Calu3 (cell line): ENCODE data around the gene CD6. TPM values are rescaled to one million over a fixed set of nuclear protein-coding genes. Genes with fewer than 3 reads are reported as not detected.
"Not testable (repeated sequence)": the region's sequence is repeated elsewhere in the genome, so short reads cannot be mapped to it uniquely, and the experiment has no call there.

Source experiments
- BruUV-seq: library from RNA; stranded (reverse); fragments of 400-500 nt; replicated peaks from 2 replicates; lab custom pipeline; 2021; lab: Mats Ljungman, UMichigan
- CTCF ChIA-PET: fragments of 300-600 bp; sonication (Branson Sonifier 250); formaldehyde crosslinking; loops from one replicate; lab custom pipeline; 2022; ENCODE audit warnings: antibody characterized with exemption; lab: Charles Lee
- DNase-seq: peaks from one replicate; pipeline ENCODE4 v3.0.0; 2022
- H3K27ac Mint-ChIP-seq: one replicate; pipeline ENCODE4 v1.8.0; 2022; ENCODE audit warnings: mixed read lengths; ENCODE audit not compliant: unreplicated experiment
- H3K27me3 Mint-ChIP-seq: one replicate; pipeline ENCODE4 v1.8.0; 2022; ENCODE audit warnings: mixed read lengths; ENCODE audit not compliant: unreplicated experiment
- H3K36me3 Mint-ChIP-seq: one replicate; pipeline ENCODE4 v1.8.0; 2022; ENCODE audit warnings: mild to moderate bottlenecking, moderate library complexity, mixed read lengths; ENCODE audit not compliant: insufficient read depth, unreplicated experiment
- H3K4me1 Mint-ChIP-seq: one replicate; pipeline ENCODE4 v1.8.0; 2022; ENCODE audit warnings: mild to moderate bottlenecking, low read depth, mixed read lengths; ENCODE audit not compliant: unreplicated experiment
- H3K4me3 Mint-ChIP-seq: one replicate; pipeline ENCODE4 v1.8.0; 2022; ENCODE audit warnings: mild to moderate bottlenecking, low read depth, moderate library complexity, mixed read lengths; ENCODE audit not compliant: unreplicated experiment
- H3K9me3 Mint-ChIP-seq: one replicate; pipeline ENCODE4 v1.8.0; 2022; ENCODE audit warnings: low read depth, mixed read lengths; ENCODE audit not compliant: unreplicated experiment
- intact Hi-C: fragments of 100-400 bp; cut with micrococcal nuclease; formaldehyde crosslinking; loops from one replicate; pipeline ENCODE4 v1.10.0; 2022; ENCODE audit not compliant: unreplicated experiment
- total RNA-seq: library from RNA; stranded (reverse); gene quantifications from 2 replicates; pipeline ENCODE4 v1.2.3, GENCODE V29; 2022
- TF ChIP-seq, protein P1 (sequence below): fragments of 200-600 bp; IDR thresholded peaks from one replicate; pipeline ENCODE4 v1.8.0; 2022; ENCODE audit warnings: antibody characterized with exemption; ENCODE audit not compliant: unreplicated experiment

The CD6 gene
- total RNA-seq, 1 experiment from 2014 or later, result 0.26 TPM

DNA sequence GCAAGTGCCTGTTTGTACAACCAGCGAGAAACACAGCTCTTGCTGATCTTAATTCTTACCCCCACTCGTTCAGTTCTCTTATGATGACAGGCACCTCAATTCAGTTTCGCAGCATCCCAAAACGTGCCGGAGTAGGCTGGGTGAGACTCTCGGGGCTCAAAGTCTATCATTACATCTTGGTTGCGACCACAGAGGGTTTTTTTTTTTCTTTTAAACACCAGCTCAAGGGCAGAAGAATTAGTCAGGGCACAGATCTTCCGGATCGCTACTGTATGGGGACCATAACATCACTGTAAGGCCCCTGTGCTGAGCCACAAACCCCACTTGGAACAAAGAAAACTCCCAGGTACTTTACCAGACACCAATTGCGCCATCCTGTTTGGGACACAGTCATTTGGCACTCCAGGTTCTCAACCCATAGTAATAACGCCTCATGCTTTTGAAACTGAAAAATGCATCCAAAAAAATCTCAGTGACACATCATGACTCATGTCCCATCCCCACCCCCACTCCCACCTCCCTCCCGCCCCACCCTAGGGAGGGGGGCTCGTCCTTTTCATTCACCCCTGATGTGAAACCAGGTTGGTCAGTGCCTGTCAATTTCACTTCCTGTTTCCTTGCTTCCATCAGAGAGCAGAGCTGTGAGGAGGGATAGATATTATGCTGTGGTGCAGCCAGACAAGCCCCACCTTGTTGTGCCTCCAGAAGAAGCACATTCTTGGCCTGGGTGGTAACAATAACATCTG, 89.8 kb downstream of the CD6 start:
- CTCF ChIA-PET, result interaction anchor here (0.6 to 0.7 kb wide), 3 partner anchors 34 to 212 kb away, joined by 3 to 5 read pairs (median 5); no protein-coding TSS in a partner anchor
- H3K36me3 Mint-ChIP-seq, result no peaks in the 10 kb centered on the region
- TF ChIP-seq, protein P1, sequence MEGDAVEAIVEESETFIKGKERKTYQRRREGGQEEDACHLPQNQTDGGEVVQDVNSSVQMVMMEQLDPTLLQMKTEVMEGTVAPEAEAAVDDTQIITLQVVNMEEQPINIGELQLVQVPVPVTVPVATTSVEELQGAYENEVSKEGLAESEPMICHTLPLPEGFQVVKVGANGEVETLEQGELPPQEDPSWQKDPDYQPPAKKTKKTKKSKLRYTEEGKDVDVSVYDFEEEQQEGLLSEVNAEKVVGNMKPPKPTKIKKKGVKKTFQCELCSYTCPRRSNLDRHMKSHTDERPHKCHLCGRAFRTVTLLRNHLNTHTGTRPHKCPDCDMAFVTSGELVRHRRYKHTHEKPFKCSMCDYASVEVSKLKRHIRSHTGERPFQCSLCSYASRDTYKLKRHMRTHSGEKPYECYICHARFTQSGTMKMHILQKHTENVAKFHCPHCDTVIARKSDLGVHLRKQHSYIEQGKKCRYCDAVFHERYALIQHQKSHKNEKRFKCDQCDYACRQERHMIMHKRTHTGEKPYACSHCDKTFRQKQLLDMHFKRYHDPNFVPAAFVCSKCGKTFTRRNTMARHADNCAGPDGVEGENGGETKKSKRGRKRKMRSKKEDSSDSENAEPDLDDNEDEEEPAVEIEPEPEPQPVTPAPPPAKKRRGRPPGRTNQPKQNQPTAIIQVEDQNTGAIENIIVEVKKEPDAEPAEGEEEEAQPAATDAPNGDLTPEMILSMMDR, result no peak
- H3K27me3 Mint-ChIP-seq, result no peaks in the 10 kb centered on the region
- H3K27ac Mint-ChIP-seq, result no peak overlapping the region
- no peaks in the 10 kb centered on the region for H3K9me3 Mint-ChIP-seq
- peaks cover 16% of the 10 kb centered on the region for H3K4me1 Mint-ChIP-seq
- no peak overlapping the region for H3K4me3 Mint-ChIP-seq
- peak; percentile 55 for DNase-seq
- intact Hi-C loops, result loop anchor here (1.0 kb wide), 1 partner anchor 36 kb away; no protein-coding TSS in a partner anchor
- BruUV-seq, result no TSS peak

DNA sequence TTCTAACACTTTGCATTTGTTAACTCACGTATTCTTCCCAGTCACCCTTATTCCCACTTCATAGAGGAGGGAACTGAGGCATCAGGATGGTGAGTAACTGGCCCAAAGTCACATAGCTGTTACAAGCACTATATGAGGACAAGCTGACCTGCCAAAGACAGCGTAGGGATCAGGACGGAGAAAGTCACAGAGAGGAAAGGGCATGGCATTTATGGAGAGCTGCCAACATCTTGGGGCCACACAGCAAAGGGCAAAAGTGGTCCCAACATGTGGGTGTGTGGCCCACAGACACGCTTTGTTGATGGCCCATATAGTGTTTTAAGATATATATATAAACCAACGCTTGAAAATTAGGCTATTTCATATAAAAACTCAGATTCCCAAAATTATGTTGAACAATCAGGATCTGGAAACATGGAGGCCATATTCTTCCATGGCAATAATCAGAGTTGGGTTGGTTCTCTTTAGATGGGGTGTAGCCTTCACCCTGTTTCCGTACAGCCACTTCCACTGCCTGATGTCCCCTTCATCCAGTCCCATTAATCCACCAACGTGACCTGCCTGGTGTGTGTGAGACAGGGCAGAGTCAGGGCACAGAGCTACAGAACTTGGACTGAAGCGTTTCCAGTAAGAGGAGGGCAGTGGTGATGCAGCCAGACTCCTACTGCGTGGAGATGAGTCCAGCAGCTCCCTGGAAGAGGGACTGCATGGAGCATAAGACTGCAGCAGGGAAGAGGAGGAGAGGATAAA, 90.9 kb downstream of the CD6 start:
- no peak overlapping the region for H3K27ac Mint-ChIP-seq
- H3K36me3 Mint-ChIP-seq, result no peaks in the 10 kb centered on the region
- H3K4me1 Mint-ChIP-seq, result peaks cover 16% of the 10 kb centered on the region
- H3K4me3 Mint-ChIP-seq, result no peak overlapping the region
- intact Hi-C loops, result no loop called here
- TF ChIP-seq, protein P1, result no peak
- H3K9me3 Mint-ChIP-seq, result no peaks in the 10 kb centered on the region
- CTCF ChIA-PET, result no interaction called here
- no peak for DNase-seq
- BruUV-seq, result no TSS peak
- no peaks in the 10 kb centered on the region for H3K27me3 Mint-ChIP-seq

DNA sequence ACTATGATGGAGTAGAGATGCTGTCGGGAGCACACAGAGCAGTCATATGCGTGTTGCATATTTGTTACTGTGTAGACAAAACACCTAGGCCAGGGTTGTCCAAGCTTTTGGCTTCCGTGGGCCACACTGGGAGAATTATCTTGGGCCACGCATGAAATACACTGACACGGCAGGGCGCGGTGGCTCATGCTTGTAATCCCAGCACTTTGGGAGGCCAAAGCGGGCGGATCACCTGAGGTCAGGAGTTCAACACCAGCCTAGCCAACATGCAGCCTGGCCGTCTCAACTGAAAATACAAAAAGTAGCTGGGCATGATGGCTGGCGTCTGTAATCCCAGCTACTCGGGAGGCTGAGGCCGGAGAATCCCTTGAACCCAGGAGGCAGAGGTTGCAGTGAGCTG, 93.8 kb downstream of the CD6 start:
- H3K36me3 Mint-ChIP-seq, DNase-seq, H3K27ac Mint-ChIP-seq, H3K9me3 Mint-ChIP-seq, H3K4me3 Mint-ChIP-seq, intact Hi-C loops, BruUV-seq: not testable (repeated sequence)
- H3K4me1 Mint-ChIP-seq, result peaks cover 16% of the 10 kb centered on the region
- H3K27me3 Mint-ChIP-seq, result peaks cover 22% of the 10 kb centered on the region
- CTCF ChIA-PET, result interaction anchor here (0.7 kb wide), 1 partner anchor 23 kb away, joined by 4 read pairs; no protein-coding TSS in a partner anchor

DNA sequence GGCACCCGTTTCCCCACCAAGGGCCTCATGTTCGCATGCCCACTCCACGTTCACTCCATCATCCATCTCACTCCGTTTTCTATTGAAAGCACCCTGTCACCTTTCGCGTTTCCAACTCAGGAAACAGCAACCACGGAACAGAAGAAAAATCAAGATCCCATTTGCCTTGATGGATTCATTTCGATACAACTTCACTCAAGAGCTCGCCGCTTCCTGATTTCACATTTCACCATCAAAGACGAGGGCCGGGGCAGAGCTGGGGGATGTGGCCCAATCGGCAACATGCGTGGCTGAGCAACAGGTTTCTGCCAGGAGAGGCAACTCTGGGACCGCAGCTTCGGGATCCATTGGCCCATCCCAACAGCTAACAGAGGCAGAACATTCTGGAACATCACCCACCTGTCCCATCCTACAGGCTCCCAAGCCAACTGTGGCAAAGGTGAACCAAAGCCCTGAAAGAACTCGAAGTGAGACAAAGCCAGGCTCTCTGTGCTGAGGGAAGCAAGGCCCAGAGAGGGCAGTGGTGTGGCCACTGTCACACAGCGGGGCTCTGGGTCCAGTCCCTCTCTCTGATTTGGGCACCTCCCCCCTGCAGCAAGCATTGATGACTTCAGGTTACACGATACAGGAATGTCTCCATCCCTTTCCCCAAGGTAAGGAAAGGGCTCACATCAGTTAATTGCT, 94.6 kb downstream of the CD6 start:
- BruUV-seq, result no TSS peak
- H3K4me3 Mint-ChIP-seq, result no peak overlapping the region
- intact Hi-C loops, result no loop called here
- no peak for DNase-seq
- H3K9me3 Mint-ChIP-seq, result no peaks in the 10 kb centered on the region
- H3K27me3 Mint-ChIP-seq, result peaks cover 22% of the 10 kb centered on the region
- TF ChIP-seq, protein P1, result no peak
- CTCF ChIA-PET, result no interaction called here
- H3K36me3 Mint-ChIP-seq, result no peaks in the 10 kb centered on the region
- peaks cover 9% of the 10 kb centered on the region for H3K4me1 Mint-ChIP-seq
- H3K27ac Mint-ChIP-seq, result no peak overlapping the region
